Measurements from ENCODE around the gene RCE1. TPM values are rescaled to one million over a fixed set of nuclear protein-coding genes. Genes with fewer than 3 reads are reported as not detected.

The RCE1 gene
- total and polyA plus RNA-seq, 12 donors: 2.5 to 9.2 (median 4.9) TPM

DNA sequence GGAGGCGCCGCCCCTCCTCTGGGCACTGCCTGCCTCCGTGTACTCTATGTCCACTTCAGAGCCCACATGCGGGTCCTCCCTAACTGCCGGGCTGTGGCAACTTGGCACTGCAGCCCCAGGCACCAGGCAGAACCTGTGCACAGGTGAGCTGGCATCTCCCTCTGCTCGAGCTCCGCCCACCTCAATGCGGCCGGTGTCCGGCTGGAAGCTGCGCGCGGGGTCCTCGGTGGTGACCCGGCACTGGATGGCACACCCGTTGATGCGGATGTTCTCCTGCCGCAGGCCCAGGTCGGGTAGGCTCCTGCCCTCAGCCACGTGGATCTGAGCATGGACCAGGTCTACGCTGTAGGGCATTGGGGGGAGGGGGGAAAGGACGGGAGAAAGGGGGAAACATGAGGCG, 22.8 kb downstream of the RCE1 start:
- no peak for DNase-seq
- intact Hi-C loops (cut with DNase I): no loop called here
- H3K36me3 ChIP-seq: peaks cover 0 to 11% (median 0%) of the 10 kb centered on the region in 9 donors
- no peak for ATAC-seq
- H3K4me1 ChIP-seq: no peaks in the 10 kb centered on the region
- H3K4me3 ChIP-seq: no peak overlapping the region
- WGBS, 2 donors: 93% methylated on average over 23 of the region's 23 CpGs
- H3K9me3 ChIP-seq: no peaks in the 10 kb centered on the region
- H3K27me3 ChIP-seq: no peaks in the 10 kb centered on the region
- TF ChIP-seq, protein P1, sequence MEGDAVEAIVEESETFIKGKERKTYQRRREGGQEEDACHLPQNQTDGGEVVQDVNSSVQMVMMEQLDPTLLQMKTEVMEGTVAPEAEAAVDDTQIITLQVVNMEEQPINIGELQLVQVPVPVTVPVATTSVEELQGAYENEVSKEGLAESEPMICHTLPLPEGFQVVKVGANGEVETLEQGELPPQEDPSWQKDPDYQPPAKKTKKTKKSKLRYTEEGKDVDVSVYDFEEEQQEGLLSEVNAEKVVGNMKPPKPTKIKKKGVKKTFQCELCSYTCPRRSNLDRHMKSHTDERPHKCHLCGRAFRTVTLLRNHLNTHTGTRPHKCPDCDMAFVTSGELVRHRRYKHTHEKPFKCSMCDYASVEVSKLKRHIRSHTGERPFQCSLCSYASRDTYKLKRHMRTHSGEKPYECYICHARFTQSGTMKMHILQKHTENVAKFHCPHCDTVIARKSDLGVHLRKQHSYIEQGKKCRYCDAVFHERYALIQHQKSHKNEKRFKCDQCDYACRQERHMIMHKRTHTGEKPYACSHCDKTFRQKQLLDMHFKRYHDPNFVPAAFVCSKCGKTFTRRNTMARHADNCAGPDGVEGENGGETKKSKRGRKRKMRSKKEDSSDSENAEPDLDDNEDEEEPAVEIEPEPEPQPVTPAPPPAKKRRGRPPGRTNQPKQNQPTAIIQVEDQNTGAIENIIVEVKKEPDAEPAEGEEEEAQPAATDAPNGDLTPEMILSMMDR (IDR thresholded peaks at IDR 0.05): no peak
- H3K27ac ChIP-seq: no peak overlapping the region

GRCh38 chr11:66866511-66866986, 23.3 kb downstream of the RCE1 start:
- no peak for ATAC-seq

DNA sequence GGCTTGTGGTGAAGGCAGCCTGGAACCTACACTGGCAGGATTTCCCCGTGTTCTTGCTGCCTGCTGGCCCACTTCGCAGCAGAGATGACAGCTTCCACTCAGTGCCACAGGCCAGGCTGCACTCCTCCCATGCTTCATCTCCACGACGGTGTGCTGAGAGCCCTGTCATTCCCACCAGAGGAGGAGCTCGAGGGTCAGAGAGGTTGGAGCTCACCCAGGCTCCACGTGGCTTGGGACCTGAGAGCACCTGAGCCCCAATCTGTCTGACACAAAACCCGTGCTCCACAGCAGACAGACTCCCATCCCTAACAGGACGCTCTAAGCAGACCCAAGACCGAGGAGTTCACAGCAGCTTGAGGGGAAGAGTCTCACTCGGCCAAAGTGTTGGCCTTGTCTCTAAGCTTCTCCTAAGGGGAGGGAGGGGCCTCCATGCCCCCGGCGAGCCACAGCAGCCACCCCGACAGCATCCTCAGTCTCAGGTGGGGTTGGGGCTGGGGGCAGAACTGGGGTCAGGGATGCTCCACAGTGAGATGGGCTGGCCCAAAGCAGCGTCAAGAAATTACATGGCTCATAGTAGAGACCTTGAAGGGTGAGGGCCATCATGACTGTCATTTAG, 24.3 kb downstream of the RCE1 start:
- no peaks in the 10 kb centered on the region for H3K4me1 ChIP-seq
- TF ChIP-seq, protein P1 (IDR thresholded peaks at IDR 0.05): no peak
- no peak overlapping the region for H3K4me3 ChIP-seq
- ATAC-seq (no peak), DNase-seq (no peak)
- H3K27ac ChIP-seq: no peak overlapping the region
- H3K27me3 ChIP-seq: no peaks in the 10 kb centered on the region
- 75 to 77% methylated on average over 14 of the region's 14 CpGs for WGBS, 2 donors
- H3K9me3 ChIP-seq: no peaks in the 10 kb centered on the region
- intact Hi-C loops (cut with DNase I): no loop called here
- H3K36me3 ChIP-seq: peaks cover 0 to 16% (median 0%) of the 10 kb centered on the region in 9 donors

More at GRCh38 chr11:66866511-66866986, 23.3 kb downstream of the RCE1 start:
- intact Hi-C loops (cut with DNase I): no loop called here
- 83% methylated on average over 7 of the region's 7 CpGs for WGBS, 2 donors
- no peak overlapping the region for H3K4me3 ChIP-seq
- DNase-seq: no peak
- H3K36me3 ChIP-seq: peaks cover 0 to 16% (median 0%) of the 10 kb centered on the region in 9 donors
- TF ChIP-seq, protein P1 (IDR thresholded peaks at IDR 0.05): no peak
- no peaks in the 10 kb centered on the region for H3K9me3 ChIP-seq
- H3K27me3 ChIP-seq: no peaks in the 10 kb centered on the region
- no peaks in the 10 kb centered on the region for H3K4me1 ChIP-seq
- H3K27ac ChIP-seq: no peak overlapping the region

DNA sequence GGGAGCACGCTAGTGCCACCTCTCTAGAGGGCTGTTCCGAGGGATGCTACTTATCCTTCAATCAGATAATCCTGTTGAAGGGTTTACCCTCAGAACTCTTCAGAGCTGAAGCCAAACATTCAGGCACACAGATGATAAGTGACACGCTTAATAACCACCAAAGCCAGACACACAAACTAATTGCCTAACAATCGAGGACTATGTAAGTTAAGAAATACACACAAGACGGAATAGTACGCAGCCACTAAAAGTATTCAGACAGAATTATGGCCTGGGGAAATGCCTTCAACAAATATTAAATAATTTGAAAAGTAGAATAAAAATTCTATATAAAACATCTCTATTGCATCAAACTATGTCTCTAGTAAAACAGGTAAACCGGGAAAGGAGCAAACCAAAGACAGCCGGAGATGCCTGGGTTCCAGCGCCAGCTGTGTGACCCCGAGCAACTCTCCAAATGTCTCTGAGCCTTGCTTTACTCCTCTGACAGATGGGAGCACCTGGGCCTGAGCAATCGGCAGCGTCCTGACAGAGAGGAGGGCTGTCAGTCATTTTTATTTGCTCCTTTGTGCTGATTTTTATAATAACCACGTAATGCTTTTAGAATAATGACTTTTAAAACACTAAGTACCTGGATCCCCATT, 25.0 kb downstream of the RCE1 start:
- Histone ChIP-seq H3K9me3 (no peaks in the 10 kb centered on the region), H3K36me3 (peaks cover 0 to 16% (median 0%) of the 10 kb centered on the region in 9 donors), H3K27ac (no peak overlapping the region), H3K4me3 (no peak overlapping the region), H3K4me1 (no peaks in the 10 kb centered on the region), H3K27me3 (no peaks in the 10 kb centered on the region)
- WGBS, 2 donors: 95 to 96% methylated on average over 13 of the region's 13 CpGs
- intact Hi-C loops (cut with DNase I): no loop called here
- TF ChIP-seq, protein P1 (IDR thresholded peaks at IDR 0.05): no peak
- ATAC-seq (no peak), DNase-seq (no peak)
